HCT116 (cell line): Measurements from ENCODE around the gene TMEM38B. TPM values are rescaled to one million over a fixed set of nuclear protein-coding genes. Genes with fewer than 3 reads are reported as not detected.

ENCODE experiments used
- ATAC-seq: fragments of 200-7000 bp; cut with Tn5 transposase; 2 replicates; pipeline ENCODE4 v1.9.1; 2020; ENCODE audit warnings: mild to moderate bottlenecking, moderate library complexity
- BruUV-seq: library from RNA; stranded (reverse); fragments of 400-500 nt; replicated peaks from 2 replicates; lab custom pipeline; 2021; lab: Mats Ljungman, UMichigan
- CTCF ChIA-PET: fragments of 300-600 bp; sonication (Branson Sonifier 250); formaldehyde crosslinking; loops from one replicate; lab custom pipeline; 2021; ENCODE audit warnings: antibody characterized with exemption; lab: Charles Lee
- POLR2A ChIA-PET: fragments of 300-600, 350-600 bp; sonication (Branson Sonifier 250); formaldehyde crosslinking; loops from one replicate; lab custom pipeline; 2021; ENCODE audit warnings: antibody characterized with exemption; lab: Charles Lee
- RAD21 ChIA-PET, 2 experiments: fragments of 300-600 bp; sonication (Branson Sonifier 250); formaldehyde crosslinking; loops; one replicate each; lab custom pipeline; 2023; ENCODE audit warnings: low total read pairs in 2 of 2; ENCODE audit not compliant: uncharacterized antibody in 2 of 2, unreplicated experiment in 2 of 2, low non-redundant PET in 1 of 2; lab: Charles Lee
- DNase-seq: peaks from one replicate; pipeline ENCODE4 v3.0.0-alpha.2; 2010; ENCODE audit warnings: low read depth, low spot score
- H2AFZ ChIP-seq: fragments of 200-600 bp; shearing (Covaris generic), sonication (generic); 2 replicates; pipeline ENCODE4 v1.6.1; 2017; ENCODE audit warnings: low read depth, mixed run types, mixed read lengths, antibody characterized with exemption, low read length; ENCODE audit not compliant: poor library complexity, severe bottlenecking
- H3K27ac ChIP-seq: 2 replicates; pipeline ENCODE4 v1.5.1; 2012; ENCODE audit warnings: low read depth, low read length
- H3K27me3 ChIP-seq: fragments of 200-600 bp; sonication (generic); 2 replicates; pipeline ENCODE4 v1.6.1; 2016; ENCODE audit warnings: mixed run types, low read length, mixed read lengths; ENCODE audit not compliant: insufficient read depth
- H3K36me3 ChIP-seq, 2 experiments: fragments of 200-500 bp in 1 of 2; fragments of 200-600 bp in 1 of 2; sonication (Bioruptor generic) in 1 of 2; sonication (generic) in 1 of 2; 2 replicates each; pipeline versions ENCODE4 v1.5.1 to v1.6.1; 2014 to 2016; ENCODE audit warnings: low read length in 2 of 2, inconsistent platforms in 1 of 2, mixed read lengths in 1 of 2, mixed run types in 1 of 2; ENCODE audit not compliant: insufficient read depth in 2 of 2, control insufficient read depth in 1 of 2
- H3K4me1 ChIP-seq, 2 experiments: fragments of 200-600 bp in 1 of 2; sonication (generic) in 1 of 2; 2 replicates each; pipeline versions ENCODE4 v1.5.1 to v1.6.1; 2012 to 2017; ENCODE audit warnings: low read length in 2 of 2, inconsistent platforms in 1 of 2, mild to moderate bottlenecking in 1 of 2, mixed read lengths in 1 of 2, mixed run types in 1 of 2, moderate library complexity in 1 of 2; ENCODE audit not compliant: insufficient read depth in 2 of 2, control insufficient read depth in 1 of 2
- H3K4me2 ChIP-seq: fragments of 200-600 bp; sonication (generic); 2 replicates; pipeline ENCODE4 v1.6.1; 2017; ENCODE audit warnings: mixed run types, low read length, mixed read lengths
- H3K4me3 ChIP-seq, 2 experiments: fragments of 200-600 bp in 1 of 2; sonication (generic) in 1 of 2; replicated peaks in 1 of 2; 2 replicates each; pipeline ENCODE4 v1.5.1; 2011 to 2016; ENCODE audit warnings: low read length in 2 of 2, control low read depth in 1 of 2, low read depth in 1 of 2, mild to moderate bottlenecking in 1 of 2, mixed read lengths in 1 of 2, mixed run types in 1 of 2
- H3K79me2 ChIP-seq: fragments of 200-600 bp; sonication (generic); 2 replicates; pipeline ENCODE4 v1.6.1; 2017; ENCODE audit warnings: mild to moderate bottlenecking, mixed run types, low read length, moderate library complexity, mixed read lengths; ENCODE audit not compliant: insufficient read depth
- H3K9ac ChIP-seq: fragments of 200-600 bp; sonication (generic); 2 replicates; pipeline ENCODE4 v1.6.1; 2016; ENCODE audit warnings: low read length, mixed read lengths
- H3K9me2 ChIP-seq: fragments of 200-600 bp; sonication (generic), shearing (Covaris generic); 2 replicates; pipeline ENCODE4 v1.6.1; 2017; ENCODE audit warnings: mixed run types, mild to moderate bottlenecking, moderate library complexity; ENCODE audit not compliant: insufficient read depth
- H3K9me3 ChIP-seq, 2 experiments: fragments of 200-500 bp in 1 of 2; fragments of 200-600 bp in 1 of 2; sonication (Bioruptor generic) in 1 of 2; sonication (generic) in 1 of 2; 2 replicates each; pipeline ENCODE4 v1.6.1; 2014 to 2017; ENCODE audit warnings: low read length in 2 of 2, mixed read lengths in 2 of 2, inconsistent platforms in 1 of 2, low read depth in 1 of 2, mild to moderate bottlenecking in 1 of 2, mixed run types in 1 of 2, moderate library complexity in 1 of 2; ENCODE audit not compliant: control insufficient read depth in 1 of 2, insufficient read depth in 1 of 2
- H4K20me1 ChIP-seq: fragments of 200-600 bp; sonication (generic), shearing (Covaris generic); 2 replicates; pipeline ENCODE4 v1.6.1; 2017; ENCODE audit warnings: mixed run types, mild to moderate bottlenecking, moderate library complexity; ENCODE audit not compliant: insufficient read depth
- CBX3 ChIP-seq: IDR thresholded peaks from 2 replicates; pipeline ENCODE4 v1.6.1; 2012; ENCODE audit warnings: low read depth
- CEBPB ChIP-seq: IDR thresholded peaks from 2 replicates; pipeline ENCODE4 v1.6.1; 2012; ENCODE audit warnings: low read depth
- EGR1 ChIP-seq: IDR thresholded peaks from 2 replicates; pipeline ENCODE4 v1.6.1; 2012; ENCODE audit warnings: low read depth
- ELF1 ChIP-seq: IDR thresholded peaks from 2 replicates; pipeline ENCODE4 v1.6.1; 2012; ENCODE audit warnings: low read depth, borderline replicate concordance
- EZH2 ChIP-seq: fragments of 200-600 bp; sonication (generic); IDR thresholded peaks from 2 replicates; pipeline ENCODE4 v1.6.1; 2017; ENCODE audit warnings: antibody characterized with exemption, mixed run types
- EZH2phosphoT487 ChIP-seq: fragments of 200-600 bp; IDR thresholded peaks from 2 replicates; pipeline ENCODE4 v1.6.1; 2018; ENCODE audit warnings: antibody characterized with exemption, borderline replicate concordance
- POLR2A ChIP-seq: IDR thresholded peaks from 2 replicates; pipeline ENCODE4 v1.7.0; 2011; ENCODE audit warnings: borderline replicate concordance; ENCODE audit not compliant: insufficient read depth, insufficient read length; ENCODE audit errors: extremely low read depth
- POLR2AphosphoS5 ChIP-seq: IDR thresholded peaks from 2 replicates; pipeline ENCODE4 v1.6.1; 2011; ENCODE audit warnings: mild to moderate bottlenecking, low read depth, low read length, moderate library complexity
- RAD21 ChIP-seq: IDR thresholded peaks from 2 replicates; pipeline ENCODE4 v1.6.1; 2012; ENCODE audit warnings: low read depth, mild to moderate bottlenecking
- SIN3A ChIP-seq: IDR thresholded peaks from 2 replicates; pipeline ENCODE4 v1.6.1; 2012; ENCODE audit warnings: low read depth
- SP1 ChIP-seq: IDR thresholded peaks from 2 replicates; pipeline ENCODE4 v1.6.1; 2012; ENCODE audit warnings: low read depth
- SRF ChIP-seq: IDR thresholded peaks from 2 replicates; pipeline ENCODE4 v1.6.1; 2012; ENCODE audit warnings: low read depth
- TCF7L2 ChIP-seq: IDR thresholded peaks from 2 replicates; pipeline ENCODE4 v1.7.0; 2011; ENCODE audit warnings: borderline replicate concordance, inconsistent platforms; ENCODE audit not compliant: insufficient read depth, insufficient read length; ENCODE audit errors: extremely low read depth
- YY1 ChIP-seq: IDR thresholded peaks from 2 replicates; pipeline ENCODE4 v1.6.1; 2011; ENCODE audit warnings: low read length, low read depth, moderate library complexity, mild to moderate bottlenecking; ENCODE audit not compliant: insufficient replicate concordance; ENCODE audit errors: extremely low read depth
- ZFX ChIP-seq: fragments of 450-650 bp; IDR thresholded peaks from 2 replicates; pipeline ENCODE4 v1.6.1; 2017
- ZNF274 ChIP-seq: fragments of 200-500 bp; sonication (Bioruptor generic); IDR thresholded peaks from 2 replicates; pipeline ENCODE4 v1.6.1; 2014; ENCODE audit warnings: mild to moderate bottlenecking, low read depth, low read length, inconsistent platforms
- intact Hi-C: fragments of 100-400 bp; cut with micrococcal nuclease; formaldehyde crosslinking; loops from 2 replicates; pipeline ENCODE4 v1.10.0; 2022
- total RNA-seq: library from RNA; stranded (reverse); gene quantifications from one replicate; pipeline ENCODE4 v1.2.1, GENCODE V29; 2021; ENCODE audit not compliant: unreplicated experiment
- TF ChIP-seq, protein P1 (sequence below), 3 experiments: fragments of 200-600 bp in 1 of 3; sonication (generic) in 1 of 3; IDR thresholded peaks in 2 of 3; conservative IDR thresholded peaks in 1 of 3; 2 replicates each; pipeline ENCODE4 v1.5.1; 2012 to 2017; ENCODE audit warnings: low read depth in 2 of 3, low read length in 2 of 3, antibody characterized with exemption in 1 of 3, borderline replicate concordance in 1 of 3, control low read depth in 1 of 3, mild to moderate bottlenecking in 1 of 3, mixed read lengths in 1 of 3, mixed run types in 1 of 3, moderate library complexity in 1 of 3; ENCODE audit not compliant: insufficient read depth in 1 of 3
- TF ChIP-seq, protein P2 (sequence below): IDR thresholded peaks from 2 replicates; pipeline ENCODE4 v1.6.1; 2012
- TF ChIP-seq, protein P3 (sequence below): IDR thresholded peaks from 2 replicates; pipeline ENCODE4 v1.6.1; 2011; ENCODE audit warnings: mild to moderate bottlenecking, low read length, moderate library complexity; ENCODE audit not compliant: insufficient replicate concordance; ENCODE audit errors: extremely low read depth

Gene TMEM38B
- total RNA-seq, 1 experiment from 2014 or later: 24.5 TPM

DNA sequence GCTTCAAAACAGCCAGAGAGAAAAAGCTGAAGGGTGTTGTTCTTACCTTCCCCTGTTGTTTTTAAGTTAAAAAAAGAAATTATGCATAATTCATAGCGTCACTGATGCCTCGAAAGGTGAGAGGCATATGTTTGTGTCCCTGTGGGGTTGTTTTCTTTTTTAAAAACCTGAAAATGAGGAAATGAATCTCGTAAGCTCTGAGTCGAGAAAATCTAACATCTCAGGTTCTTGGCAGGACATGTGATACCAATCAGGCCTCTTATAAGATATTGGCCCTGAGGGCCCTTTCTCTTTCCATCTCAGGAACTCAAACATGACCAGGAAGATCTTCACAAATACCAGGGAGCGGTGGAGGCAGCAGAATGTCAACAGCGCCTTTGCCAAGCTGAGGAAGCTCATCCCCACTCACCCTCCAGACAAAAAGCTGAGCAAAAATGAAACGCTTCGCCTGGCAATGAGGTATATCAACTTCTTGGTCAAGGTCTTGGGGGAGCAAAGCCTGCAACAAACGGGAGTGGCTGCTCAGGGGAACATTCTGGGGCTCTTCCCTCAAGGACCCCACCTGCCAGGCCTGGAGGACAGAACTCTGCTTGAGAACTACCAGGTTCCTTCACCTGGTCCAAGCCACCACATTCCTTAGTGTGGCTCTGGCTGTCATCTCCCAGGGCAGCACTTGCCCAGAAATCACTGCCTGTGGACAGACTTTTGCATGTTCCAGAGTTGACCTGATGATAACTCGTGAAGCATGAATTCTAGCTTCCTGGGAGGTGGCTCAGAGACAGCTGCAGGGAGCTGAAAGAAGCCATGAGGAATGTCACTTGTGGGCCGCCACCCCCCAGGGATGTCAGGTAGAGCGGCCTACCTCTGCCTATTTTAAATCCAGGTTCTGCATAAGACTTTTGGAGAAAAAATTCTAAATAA, 31.9 kb upstream of the TMEM38B start, which contains the start of gene TAL2:
Gene TAL2 (plus strand): TSS at position 274 of the 921 bp plus-strand sequence. CDS start 40 bp downstream, at position 314.
- CTCF ChIA-PET: no interaction called here
- BruUV-seq: no TSS peak

More for the DNA sequence above, 31.9 kb upstream of the TMEM38B start, which contains the start of gene TAL2:
- no peak for DNase-seq
- Histone ChIP-seq H3K27ac (no peak within 1 kb of the TSS), H3K9me3 (no peaks in the 10 kb centered on the region), H3K27me3 (no peaks in the 10 kb centered on the region), H4K20me1 (no peaks in the 10 kb centered on the region), H3K4me2 (no peak within 1 kb of the TSS), H3K4me1 (no peaks in the 10 kb centered on the region), H3K36me3 (no peaks in the 10 kb centered on the region), H3K9me2 (no peaks in the 10 kb centered on the region), H3K4me3 (no peak within 1 kb of the TSS), H3K79me2 (no peaks in the 10 kb centered on the region), H3K9ac (no peak within 1 kb of the TSS), H2AFZ (no peak within 1 kb of the TSS)
- POLR2A ChIA-PET: no interaction called here
- ATAC-seq: no peak
- RAD21 ChIA-PET: no interaction called here
- TF ChIP-seq POLR2AphosphoS5 (no peak), RAD21 (no peak), SIN3A (no peak), TCF7L2 (no peak), EGR1 (no peak), POLR2A (no peak), CEBPB (no peak), CBX3 (no peak), ZFX (no peak), EZH2phosphoT487 (no peak), SRF (no peak), ELF1 (no peak), SP1 (no peak), YY1 (no peak), EZH2 (no peak), ZNF274 (no peak)
- TF ChIP-seq, protein P1, sequence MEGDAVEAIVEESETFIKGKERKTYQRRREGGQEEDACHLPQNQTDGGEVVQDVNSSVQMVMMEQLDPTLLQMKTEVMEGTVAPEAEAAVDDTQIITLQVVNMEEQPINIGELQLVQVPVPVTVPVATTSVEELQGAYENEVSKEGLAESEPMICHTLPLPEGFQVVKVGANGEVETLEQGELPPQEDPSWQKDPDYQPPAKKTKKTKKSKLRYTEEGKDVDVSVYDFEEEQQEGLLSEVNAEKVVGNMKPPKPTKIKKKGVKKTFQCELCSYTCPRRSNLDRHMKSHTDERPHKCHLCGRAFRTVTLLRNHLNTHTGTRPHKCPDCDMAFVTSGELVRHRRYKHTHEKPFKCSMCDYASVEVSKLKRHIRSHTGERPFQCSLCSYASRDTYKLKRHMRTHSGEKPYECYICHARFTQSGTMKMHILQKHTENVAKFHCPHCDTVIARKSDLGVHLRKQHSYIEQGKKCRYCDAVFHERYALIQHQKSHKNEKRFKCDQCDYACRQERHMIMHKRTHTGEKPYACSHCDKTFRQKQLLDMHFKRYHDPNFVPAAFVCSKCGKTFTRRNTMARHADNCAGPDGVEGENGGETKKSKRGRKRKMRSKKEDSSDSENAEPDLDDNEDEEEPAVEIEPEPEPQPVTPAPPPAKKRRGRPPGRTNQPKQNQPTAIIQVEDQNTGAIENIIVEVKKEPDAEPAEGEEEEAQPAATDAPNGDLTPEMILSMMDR (IDR thresholded peaks at IDR 0.05 in 2 of 3, conservative IDR thresholded peaks at IDR 0.05 in 1 of 3; ENCODE audit: borderline replicate concordance in 1 of 3, insufficient read depth in 1 of 3, low read depth in 2 of 3, low read length in 2 of 3): no peak
- TF ChIP-seq, protein P2, sequence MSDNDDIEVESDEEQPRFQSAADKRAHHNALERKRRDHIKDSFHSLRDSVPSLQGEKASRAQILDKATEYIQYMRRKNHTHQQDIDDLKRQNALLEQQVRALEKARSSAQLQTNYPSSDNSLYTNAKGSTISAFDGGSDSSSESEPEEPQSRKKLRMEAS: no peak
- TF ChIP-seq, protein P3, sequence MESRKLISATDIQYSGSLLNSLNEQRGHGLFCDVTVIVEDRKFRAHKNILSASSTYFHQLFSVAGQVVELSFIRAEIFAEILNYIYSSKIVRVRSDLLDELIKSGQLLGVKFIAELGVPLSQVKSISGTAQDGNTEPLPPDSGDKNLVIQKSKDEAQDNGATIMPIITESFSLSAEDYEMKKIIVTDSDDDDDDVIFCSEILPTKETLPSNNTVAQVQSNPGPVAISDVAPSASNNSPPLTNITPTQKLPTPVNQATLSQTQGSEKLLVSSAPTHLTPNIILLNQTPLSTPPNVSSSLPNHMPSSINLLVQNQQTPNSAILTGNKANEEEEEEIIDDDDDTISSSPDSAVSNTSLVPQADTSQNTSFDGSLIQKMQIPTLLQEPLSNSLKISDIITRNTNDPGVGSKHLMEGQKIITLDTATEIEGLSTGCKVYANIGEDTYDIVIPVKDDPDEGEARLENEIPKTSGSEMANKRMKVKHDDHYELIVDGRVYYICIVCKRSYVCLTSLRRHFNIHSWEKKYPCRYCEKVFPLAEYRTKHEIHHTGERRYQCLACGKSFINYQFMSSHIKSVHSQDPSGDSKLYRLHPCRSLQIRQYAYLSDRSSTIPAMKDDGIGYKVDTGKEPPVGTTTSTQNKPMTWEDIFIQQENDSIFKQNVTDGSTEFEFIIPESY: no peak
- intact Hi-C loops: no loop called here
